OCI-LY3 (cell line): ENCODE measurements around the gene NPTXR.

ENCODE experiments used
- H2AFZ ChIP-seq: fragments of 200-600, 300-600 bp; shearing (Covaris generic); 2 replicates; pipeline ENCODE4 v1.6.0; 2014; ENCODE audit warnings: antibody characterized with exemption, low read depth, low read length
- H3K27ac ChIP-seq: fragments of 200-600, 300-600 bp; sonication (generic); 2 replicates; pipeline ENCODE4 v1.5.1; 2014; ENCODE audit warnings: mild to moderate bottlenecking, low read length, moderate library complexity, mixed read lengths
- H3K27me3 ChIP-seq: fragments of 200-600, 300-600 bp; sonication (generic); 2 replicates; pipeline ENCODE4 v1.6.1; 2014; ENCODE audit warnings: low read depth, low read length, mixed read lengths
- H3K36me3 ChIP-seq: fragments of 200-600, 300-600 bp; sonication (generic); replicated peaks from 2 replicates; pipeline ENCODE3; 2014; ENCODE audit warnings: low read depth, low read length, mixed read lengths
- H3K4me1 ChIP-seq: fragments of 300-600, 200-600 bp; sonication (generic); 2 replicates; pipeline ENCODE4 v1.6.1; 2014; ENCODE audit warnings: low read length, mixed read lengths
- H3K4me2 ChIP-seq: fragments of 200-600, 300-600 bp; sonication (generic); 2 replicates; pipeline ENCODE4 v1.6.1; 2014; ENCODE audit warnings: low read length, mixed read lengths
- H3K4me3 ChIP-seq: fragments of 300-600, 200-600 bp; sonication (generic); 2 replicates; pipeline ENCODE4 v1.5.1; 2014; ENCODE audit warnings: antibody characterized with exemption, mild to moderate bottlenecking, low read length, moderate library complexity
- H3K79me2 ChIP-seq: fragments of 300-600, 200-600 bp; shearing (Covaris generic); 2 replicates; pipeline ENCODE4 v1.6.1; 2014; ENCODE audit warnings: mild to moderate bottlenecking, low read length, mixed read lengths
- H3K9ac ChIP-seq: fragments of 300-600, 200-600 bp; shearing (Covaris generic); 2 replicates; pipeline ENCODE4 v1.6.0; 2014; ENCODE audit warnings: mild to moderate bottlenecking, low read length, moderate library complexity
- H3K9me3 ChIP-seq: fragments of 200-600, 300-600 bp; shearing (Covaris generic); 2 replicates; pipeline ENCODE4 v1.6.1; 2014; ENCODE audit warnings: low read length, mixed read lengths; ENCODE audit not compliant: insufficient read depth
- H4K20me1 ChIP-seq: fragments of 200-600, 300-600 bp; sonication (generic); 2 replicates; pipeline ENCODE4 v1.6.1; 2016; ENCODE audit warnings: low read length, mixed read lengths; ENCODE audit not compliant: insufficient read depth
- EZH2phosphoT487 ChIP-seq: fragments of 200-600 bp; shearing (Covaris generic); IDR thresholded peaks from 2 replicates; pipeline ENCODE4 v1.6.1; 2018; ENCODE audit warnings: antibody characterized with exemption, mixed run types, low read depth
- TF ChIP-seq, protein P1 (sequence below): fragments of 200-600, 300-600 bp; sonication (generic); IDR thresholded peaks from 2 replicates; pipeline ENCODE4 v1.5.1; 2014; ENCODE audit warnings: antibody characterized with exemption, low read length, low read depth

Gene NPTXR

DNA sequence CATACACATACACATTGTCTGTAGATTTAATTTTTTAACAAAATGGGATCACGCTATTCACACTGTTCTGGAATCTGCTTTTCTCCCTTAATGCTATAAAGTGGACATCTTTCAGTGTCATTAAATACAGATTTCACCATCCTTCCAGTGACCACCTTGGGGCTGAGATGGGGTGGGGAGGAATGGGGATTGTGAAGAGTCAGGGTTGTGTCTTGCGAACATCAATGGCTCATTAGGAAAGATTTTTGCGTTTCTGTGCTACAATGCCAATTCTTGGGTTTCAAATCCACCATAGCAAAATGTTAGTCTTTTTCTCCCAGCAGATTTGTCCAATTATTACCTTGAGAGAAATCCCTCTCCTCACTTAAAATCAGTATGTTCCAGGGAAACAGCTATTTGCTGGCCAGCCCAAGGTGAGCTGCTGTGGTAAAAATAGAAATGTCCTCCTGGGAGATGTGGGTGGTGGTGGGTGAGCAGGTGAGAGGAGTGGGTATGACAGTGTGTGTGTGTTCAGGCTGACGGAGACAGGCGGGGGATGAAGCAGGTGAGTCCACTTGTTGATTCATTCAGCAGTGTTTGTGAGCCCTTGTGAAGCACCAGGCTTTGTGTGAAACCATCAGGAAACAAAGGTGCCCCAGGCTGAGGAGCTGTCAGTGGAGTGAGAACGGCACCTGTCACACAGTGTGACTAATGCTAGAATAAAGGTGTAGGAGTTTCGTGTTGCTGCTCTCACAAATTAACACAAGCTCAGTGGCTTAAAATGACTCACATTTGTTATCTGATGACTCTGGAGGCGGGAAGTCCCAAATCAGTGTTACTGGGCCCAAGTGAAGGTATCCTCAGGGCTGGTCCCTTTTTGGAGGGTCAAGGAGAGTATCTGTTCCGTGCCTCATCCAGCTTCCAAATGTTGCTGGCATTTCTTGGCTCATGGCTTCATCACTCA lies 29.9 kb upstream of the NPTXR start:
- Histone ChIP-seq H3K4me1 (peaks cover 42% of the 10 kb centered on the region), H3K4me3 (peak overlapping the region; percentile 81), H3K79me2 (peaks cover 31% of the 10 kb centered on the region), H3K27ac (peak overlapping the region; percentile 57), H3K4me2 (peak overlapping the region; percentile 74), H4K20me1 (peaks cover 15% of the 10 kb centered on the region), H2AFZ (peak overlapping the region; percentile 29; the same call in 1 of the 2 replicates), H3K27me3 (no peaks in the 10 kb centered on the region), H3K36me3 (peaks cover 11% of the 10 kb centered on the region), H3K9me3 (no peaks in the 10 kb centered on the region), H3K9ac (peak overlapping the region; percentile 86)
- TF ChIP-seq, protein P1, sequence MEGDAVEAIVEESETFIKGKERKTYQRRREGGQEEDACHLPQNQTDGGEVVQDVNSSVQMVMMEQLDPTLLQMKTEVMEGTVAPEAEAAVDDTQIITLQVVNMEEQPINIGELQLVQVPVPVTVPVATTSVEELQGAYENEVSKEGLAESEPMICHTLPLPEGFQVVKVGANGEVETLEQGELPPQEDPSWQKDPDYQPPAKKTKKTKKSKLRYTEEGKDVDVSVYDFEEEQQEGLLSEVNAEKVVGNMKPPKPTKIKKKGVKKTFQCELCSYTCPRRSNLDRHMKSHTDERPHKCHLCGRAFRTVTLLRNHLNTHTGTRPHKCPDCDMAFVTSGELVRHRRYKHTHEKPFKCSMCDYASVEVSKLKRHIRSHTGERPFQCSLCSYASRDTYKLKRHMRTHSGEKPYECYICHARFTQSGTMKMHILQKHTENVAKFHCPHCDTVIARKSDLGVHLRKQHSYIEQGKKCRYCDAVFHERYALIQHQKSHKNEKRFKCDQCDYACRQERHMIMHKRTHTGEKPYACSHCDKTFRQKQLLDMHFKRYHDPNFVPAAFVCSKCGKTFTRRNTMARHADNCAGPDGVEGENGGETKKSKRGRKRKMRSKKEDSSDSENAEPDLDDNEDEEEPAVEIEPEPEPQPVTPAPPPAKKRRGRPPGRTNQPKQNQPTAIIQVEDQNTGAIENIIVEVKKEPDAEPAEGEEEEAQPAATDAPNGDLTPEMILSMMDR = no peak
- no peak for TF ChIP-seq EZH2phosphoT487

GRCh38 chr22:38872831-38873248 lies 29.0 kb upstream of the NPTXR start:
- peaks cover 24% of the 10 kb centered on the region for H4K20me1 ChIP-seq
- TF ChIP-seq, protein P1 = no peak
- TF ChIP-seq EZH2phosphoT487 = no peak
- peak overlapping the region; percentile 74 for H3K4me2 ChIP-seq
- H3K36me3 ChIP-seq = peaks cover 20% of the 10 kb centered on the region
- H3K9me3 ChIP-seq = no peaks in the 10 kb centered on the region
- peak overlapping the region; percentile 81 for H3K4me3 ChIP-seq
- H3K79me2 ChIP-seq = peaks cover 40% of the 10 kb centered on the region
- H2AFZ ChIP-seq = peak overlapping the region; percentile 29
- peak overlapping the region; percentile 86 for H3K9ac ChIP-seq
- no peaks in the 10 kb centered on the region for H3K27me3 ChIP-seq
- peaks cover 45% of the 10 kb centered on the region for H3K4me1 ChIP-seq
- H3K27ac ChIP-seq = peak overlapping the region; percentile 57

- TF ChIP-seq, protein P1 = no peak
- TF ChIP-seq EZH2phosphoT487 = no peak
- Histone ChIP-seq H3K27ac (peak within 1 kb of the TSS; percentile 71), H3K4me1 (peaks cover 45% of the 10 kb centered on the region), H2AFZ (peak within 1 kb of the TSS; percentile 29), H3K79me2 (peaks cover 45% of the 10 kb centered on the region), H3K9me3 (no peaks in the 10 kb centered on the region), H3K27me3 (no peaks in the 10 kb centered on the region), H4K20me1 (peaks cover 29% of the 10 kb centered on the region), H3K36me3 (peaks cover 25% of the 10 kb centered on the region), H3K9ac (peak within 1 kb of the TSS; percentile 90), H3K4me3 (peak within 1 kb of the TSS; percentile 88), H3K4me2 (peak within 1 kb of the TSS; percentile 99)
Observed at GRCh38 chr22:38872172-38872830, 28.5 kb upstream of the NPTXR start, which contains the start of gene CBX6. Gene CBX6 (minus strand): TSS chr22:38872216. CDS start chr22:38872190, 26 bp downstream.
